ENCODE data around the gene INKA2.

Gene INKA2

DNA sequence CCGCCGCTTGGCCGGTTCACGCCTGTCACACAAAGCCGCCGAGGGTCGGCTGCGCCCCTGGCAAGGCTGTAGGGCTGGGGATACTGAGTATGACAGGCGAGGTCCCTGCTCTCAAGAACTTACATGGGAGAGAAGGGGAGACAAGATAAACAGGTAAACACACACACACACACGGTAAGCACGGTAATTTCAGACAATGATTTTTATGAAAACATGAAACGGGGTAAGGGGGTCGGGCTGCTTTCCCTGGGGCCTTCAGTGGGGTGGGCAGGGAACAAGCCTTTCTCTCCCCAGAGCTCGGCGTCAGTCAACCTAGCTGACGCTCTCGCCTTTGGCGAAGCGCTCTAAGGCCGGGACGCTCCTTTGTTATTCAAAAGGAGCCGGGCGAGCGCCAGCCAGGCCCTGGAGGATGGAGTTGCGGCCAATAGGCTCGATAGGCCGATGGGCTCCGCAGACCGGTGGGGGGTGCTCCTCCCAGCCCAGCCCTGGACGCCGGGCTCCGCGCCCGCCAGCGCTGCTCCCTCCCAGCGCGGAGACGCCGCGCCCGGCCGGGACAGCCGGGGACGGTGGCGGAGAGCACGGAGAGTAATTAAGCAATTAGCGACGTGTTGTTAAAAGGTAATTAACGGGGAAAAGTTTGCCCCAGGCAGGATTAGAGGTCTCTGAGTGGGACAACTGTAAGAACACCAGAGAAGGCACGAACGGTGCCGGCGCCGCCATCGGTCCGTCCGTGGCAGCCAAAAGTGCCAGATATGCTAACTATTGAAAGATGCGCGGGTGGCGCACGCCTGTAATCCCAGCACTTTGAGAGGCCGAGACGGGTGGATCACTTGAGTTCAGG is 950 bp upstream of the INKA2 start:
- in situ Hi-C loops (cut with HindIII; ENCODE audit: low sequenced_read_pairs): no loop called here
- peak overlapping the region; percentile 54 for H3K4me3 ChIP-seq (ENCODE audit: low read depth, low read length)
- DNase-seq (ENCODE audit: low read depth, low spot score): peak; percentile 66
- TF ChIP-seq, protein P1, sequence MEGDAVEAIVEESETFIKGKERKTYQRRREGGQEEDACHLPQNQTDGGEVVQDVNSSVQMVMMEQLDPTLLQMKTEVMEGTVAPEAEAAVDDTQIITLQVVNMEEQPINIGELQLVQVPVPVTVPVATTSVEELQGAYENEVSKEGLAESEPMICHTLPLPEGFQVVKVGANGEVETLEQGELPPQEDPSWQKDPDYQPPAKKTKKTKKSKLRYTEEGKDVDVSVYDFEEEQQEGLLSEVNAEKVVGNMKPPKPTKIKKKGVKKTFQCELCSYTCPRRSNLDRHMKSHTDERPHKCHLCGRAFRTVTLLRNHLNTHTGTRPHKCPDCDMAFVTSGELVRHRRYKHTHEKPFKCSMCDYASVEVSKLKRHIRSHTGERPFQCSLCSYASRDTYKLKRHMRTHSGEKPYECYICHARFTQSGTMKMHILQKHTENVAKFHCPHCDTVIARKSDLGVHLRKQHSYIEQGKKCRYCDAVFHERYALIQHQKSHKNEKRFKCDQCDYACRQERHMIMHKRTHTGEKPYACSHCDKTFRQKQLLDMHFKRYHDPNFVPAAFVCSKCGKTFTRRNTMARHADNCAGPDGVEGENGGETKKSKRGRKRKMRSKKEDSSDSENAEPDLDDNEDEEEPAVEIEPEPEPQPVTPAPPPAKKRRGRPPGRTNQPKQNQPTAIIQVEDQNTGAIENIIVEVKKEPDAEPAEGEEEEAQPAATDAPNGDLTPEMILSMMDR (IDR thresholded peaks at IDR 0.05; ENCODE audit: low read depth, low read length): peak; percentile 8

DNA sequence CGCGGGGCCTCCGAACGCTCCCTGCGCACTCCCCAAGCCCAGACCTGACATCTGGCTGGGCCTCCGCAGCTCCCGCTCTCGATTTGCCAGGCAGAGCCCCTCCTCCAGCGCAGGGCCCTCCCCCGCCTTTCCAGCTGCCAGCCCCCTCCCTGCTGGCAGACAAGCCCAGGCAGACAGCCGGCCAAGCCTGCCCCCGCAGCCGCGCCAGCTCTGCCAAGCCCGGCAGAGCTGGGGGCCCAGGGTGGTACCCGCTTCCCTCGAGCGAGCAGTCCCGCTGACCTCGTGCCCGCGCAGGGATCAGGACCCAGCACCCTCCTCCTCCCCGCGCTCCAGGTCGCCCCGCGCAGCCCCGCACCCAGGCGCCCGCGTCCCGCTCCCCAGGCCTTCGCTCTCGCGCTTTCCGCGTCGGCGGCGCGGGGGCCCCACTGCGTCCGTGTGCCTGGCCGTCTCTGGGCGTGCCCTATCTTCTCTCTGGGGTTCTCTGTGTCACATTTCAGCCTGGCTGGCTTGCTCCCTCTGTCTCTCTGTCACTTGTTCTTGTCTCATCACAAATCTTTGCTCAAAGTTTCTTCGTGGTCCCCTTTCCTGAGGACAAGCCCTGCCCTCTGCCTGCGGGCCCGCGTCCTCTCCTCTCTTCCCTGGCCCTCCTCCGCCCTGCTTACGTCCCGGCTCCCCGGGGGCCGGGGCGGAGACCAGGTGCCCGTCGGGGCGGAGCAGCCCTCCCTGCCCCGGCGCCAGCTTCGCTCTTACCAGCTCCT is 580 bp downstream of the INKA2 start:
- H3K4me3 ChIP-seq (ENCODE audit: low read depth, low read length): peak overlapping the region; percentile 54
- TF ChIP-seq, protein P1 (IDR thresholded peaks at IDR 0.05; ENCODE audit: low read depth, low read length): no peak
- peak; percentile 69 for DNase-seq (ENCODE audit: low read depth, low spot score)
- in situ Hi-C loops (cut with HindIII; ENCODE audit: low sequenced_read_pairs): no loop called here

DNA sequence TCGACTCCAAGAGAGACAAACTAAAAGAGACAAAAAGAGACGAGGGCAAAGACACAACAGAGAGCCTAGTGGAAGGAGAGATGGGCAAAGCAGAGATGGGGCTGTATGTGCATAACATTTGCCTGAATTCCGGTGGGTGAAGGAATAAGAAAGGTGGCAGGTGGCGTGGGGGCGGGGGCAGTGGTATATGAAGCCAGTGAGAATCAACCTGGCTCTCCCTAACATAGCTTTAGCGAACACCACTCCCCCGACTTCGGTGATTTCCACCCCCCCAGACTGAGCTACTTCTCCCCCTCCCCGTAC is 1.1 kb downstream of the INKA2 start:
- TF ChIP-seq, protein P1 (IDR thresholded peaks at IDR 0.05; ENCODE audit: low read depth, low read length): no peak
- H3K4me3 ChIP-seq (ENCODE audit: low read depth, low read length): peak overlapping the region; percentile 54
- in situ Hi-C loops (cut with HindIII; ENCODE audit: low sequenced_read_pairs): no loop called here
- no peak for DNase-seq (ENCODE audit: low read depth, low spot score)

DNA sequence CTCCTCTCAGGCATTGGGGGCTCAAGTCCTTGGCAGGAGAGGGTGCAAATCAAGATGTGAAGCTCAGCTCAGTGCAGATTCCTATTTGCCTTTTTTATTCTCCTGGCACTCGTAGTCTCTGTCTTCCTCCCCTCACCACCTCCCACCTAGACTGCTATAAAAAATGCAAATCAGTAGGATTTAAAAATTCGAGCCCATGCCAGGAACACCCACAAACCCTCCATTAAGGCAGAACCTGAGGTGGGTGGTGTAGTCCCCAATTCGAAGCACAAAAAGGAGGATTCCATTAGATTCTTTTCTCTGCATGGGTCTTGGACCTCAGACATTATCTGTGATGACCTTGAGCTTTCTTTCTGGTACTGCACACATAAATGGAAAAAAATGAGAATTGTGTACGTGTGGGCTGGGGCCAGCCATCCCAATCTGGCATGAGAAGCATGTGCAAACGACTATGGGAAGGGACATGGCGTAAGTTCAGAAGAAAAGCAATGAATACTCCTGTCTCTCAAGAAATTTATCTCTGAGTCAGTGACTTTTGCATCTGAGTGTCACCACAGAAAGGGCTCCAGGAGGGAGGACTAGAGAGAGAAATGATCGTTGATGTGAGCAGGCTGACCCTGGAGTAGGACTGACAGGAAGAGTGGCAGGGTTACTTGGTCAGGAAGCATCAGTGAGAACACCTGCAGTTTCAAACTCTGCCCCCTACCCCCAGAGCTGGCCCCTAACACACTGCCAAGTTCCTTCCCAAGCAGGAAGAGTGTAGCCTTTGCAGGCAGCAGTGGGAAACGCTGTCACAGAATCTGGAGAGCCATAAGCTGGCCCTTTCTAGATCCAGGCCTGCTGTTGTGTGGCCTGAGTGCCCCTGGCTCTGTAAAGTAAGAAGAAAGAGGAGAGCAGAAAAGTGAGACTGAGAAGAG is 1.7 kb downstream of the INKA2 start:
- H3K4me3 ChIP-seq (ENCODE audit: low read depth, low read length): no peak overlapping the region
- TF ChIP-seq, protein P1 (IDR thresholded peaks at IDR 0.05; ENCODE audit: low read depth, low read length): no peak
- no peak for DNase-seq (ENCODE audit: low read depth, low spot score)
- in situ Hi-C loops (cut with HindIII; ENCODE audit: low sequenced_read_pairs): no loop called here

DNA sequence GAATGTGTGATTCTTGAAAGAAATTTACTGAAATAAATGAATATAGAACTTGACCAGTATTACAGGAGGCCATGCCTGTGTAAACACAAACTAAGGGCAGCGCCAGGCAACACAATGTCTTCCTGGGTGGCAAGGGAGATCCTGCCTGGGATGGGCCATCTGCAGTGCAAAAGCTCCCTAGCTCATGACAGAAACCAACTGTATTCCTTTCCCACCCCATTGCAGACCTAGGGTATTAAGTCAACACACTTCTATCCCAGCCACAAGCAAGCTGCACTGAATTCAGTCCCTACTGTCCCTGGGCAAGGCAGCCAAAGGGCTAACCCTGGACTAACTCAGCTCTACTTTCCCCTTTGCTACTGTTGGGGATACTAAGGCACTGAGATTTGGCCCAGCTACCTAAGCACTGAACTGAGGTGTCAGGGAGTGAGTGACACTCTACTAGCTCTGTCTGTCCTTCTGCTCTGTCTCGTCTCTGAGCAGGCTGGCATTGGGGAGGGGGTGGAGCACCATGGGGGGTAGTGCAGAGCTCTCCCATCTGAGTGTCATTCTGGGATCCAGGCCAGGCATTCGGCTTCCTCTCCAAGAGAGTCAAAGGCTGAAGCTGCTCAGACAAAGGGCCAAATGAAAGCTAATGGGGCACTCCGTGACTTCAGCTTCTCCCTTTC is 2.5 kb downstream of the INKA2 start:
- TF ChIP-seq, protein P1 (IDR thresholded peaks at IDR 0.05; ENCODE audit: low read depth, low read length): no peak
- no peak overlapping the region for H3K4me3 ChIP-seq (ENCODE audit: low read depth, low read length)
- no peak for DNase-seq (ENCODE audit: low read depth, low spot score)
- in situ Hi-C loops (cut with HindIII; ENCODE audit: low sequenced_read_pairs): no loop called here
